Sigmoid colon (tissue), 7 donors: ENCODE results near the gene CLPX. TPM values are rescaled to one million over a fixed set of nuclear protein-coding genes. Genes with fewer than 3 reads are reported as not detected.

Experiments
- DNase-seq: peaks from one replicate; pipeline ENCODE4 v3.0.0-alpha.2; 2019
- H3K27ac ChIP-seq, 4 donors: fragments of 200-600 bp; sonication (generic); one replicate each; pipeline ENCODE4 v1.5.1; 2016 to 2019; ENCODE audit warnings: mild to moderate bottlenecking in 1 of 4
- H3K27me3 ChIP-seq, 3 donors: fragments of 200-600 bp; sonication (generic); one replicate each; pipeline ENCODE4 v1.5.1; 2019; ENCODE audit warnings: mild to moderate bottlenecking in 1 of 3
- H3K36me3 ChIP-seq, 4 donors: fragments of 200-600 bp; sonication (generic); one replicate each; pipeline ENCODE4 v1.5.1; 2016 to 2019
- H3K4me1 ChIP-seq, 4 donors: fragments of 200-600 bp; sonication (generic); one replicate each; pipeline ENCODE4 v1.5.1; 2017 to 2019
- H3K4me3 ChIP-seq, 4 donors: fragments of 200-600 bp; sonication (generic); one replicate each; pipeline ENCODE4 v1.5.1; 2017 to 2019; ENCODE audit warnings: mild to moderate bottlenecking in 2 of 4, moderate library complexity in 1 of 4
- H3K9me3 ChIP-seq, 4 donors: fragments of 200-600 bp in 3 of 4; sonication (generic) in 3 of 4; one replicate each; pipeline versions ENCODE4 v1.5.1 to v1.6.1; 2013 to 2019
- CTCF ChIP-seq, 4 experiments: fragments of 450-650 bp in 3 of 4; fragments of 200-600 bp in 1 of 4; IDR thresholded peaks; one replicate each; pipeline ENCODE4 v1.5.1; 2016 to 2019; ENCODE audit warnings: antibody characterized with exemption in 4 of 4, mild to moderate bottlenecking in 3 of 4, moderate library complexity in 2 of 4
- EP300 ChIP-seq, 4 donors: sonication (generic); formaldehyde crosslinking; IDR thresholded peaks; one replicate each; pipeline ENCODE4 v1.6.1; 2017; ENCODE audit warnings: antibody characterized with exemption in 4 of 4
- POLR2A ChIP-seq, 2 donors: fragments of 450-650 bp; IDR thresholded peaks; one replicate each; pipeline ENCODE4 v1.6.1; 2016; ENCODE audit warnings: antibody characterized with exemption in 2 of 2, mild to moderate bottlenecking in 2 of 2, moderate library complexity in 2 of 2
- POLR2AphosphoS5 ChIP-seq, 4 donors: sonication (generic); formaldehyde crosslinking; IDR thresholded peaks; one replicate each; pipeline ENCODE4 v1.6.1; 2017; ENCODE audit warnings: antibody characterized with exemption in 4 of 4
- WGBS, 2 donors: extraction: QIAGEN DNeasy Blood & Tissue Kit; methylation state at CpG; one replicate each; pipeline ENCODE4 v1.1.7; 2013; 5-methylcytosine and 5-hydroxymethylcytosine counted together
- intact Hi-C: fragments of 100-400 bp; cut with DNase I; formaldehyde crosslinking; loops from one replicate; pipeline ENCODE4 v1.15.1; 2023
- polyA plus RNA-seq, 3 donors: library from polyadenylated mRNA; stranded (reverse); fragments of 200-250 nt; gene quantifications; one replicate each; pipeline ENCODE4 v1.2.3, GENCODE V29; 2013
- total RNA-seq, 4 donors: library from RNA; depleted of rRNA; stranded (reverse); fragments of >200 nt; gene quantifications; one replicate each; pipeline ENCODE4 v1.1.0, GENCODE V29; 2016
- donor health status: healthy with polysubstance abuse.
- donor health status: Bipolar disorder and iron deficiency.
- donor health status: healthy.

The CLPX gene
- total and polyA plus RNA-seq, 7 donors, result 16.4 to 71.4 (median 39.9) TPM

- Histone ChIP-seq H3K27me3 (no peaks in the 10 kb centered on the region), H3K4me1 (peaks cover 0 to 32% (median 24%) of the 10 kb centered on the region in 4 donors), H3K9me3 (no peaks in the 10 kb centered on the region), H3K36me3 (no peaks in the 10 kb centered on the region), H3K4me3 (no peak overlapping the region), H3K27ac (peak overlapping the region; percentile 24 to 59 (median 50))
- intact Hi-C loops, result loop anchor here (5.0 kb wide), 1 partner anchor 45 kb away; no protein-coding TSS in a partner anchor
- no peak for TF ChIP-seq EP300 (IDR thresholded peaks at IDR 0.05)
- no peak for TF ChIP-seq CTCF (IDR thresholded peaks at IDR 0.05)
- no peak for TF ChIP-seq POLR2A (IDR thresholded peaks at IDR 0.05)
- no peak for TF ChIP-seq POLR2AphosphoS5 (IDR thresholded peaks at IDR 0.05)
- WGBS, 2 donors, result 60 to 67% methylated on average over 5 of the region's 5 CpGs
- peak; percentile 36 for DNase-seq
Observed at GRCh38 chr15:65212097-65212496, 27.0 kb upstream of the CLPX start.

GRCh38 chr15:65211482-65211982 is 26.4 kb upstream of the CLPX start:
- 68 to 71% methylated on average over 6 of the region's 6 CpGs for WGBS, 2 donors
- TF ChIP-seq EP300 (IDR thresholded peaks at IDR 0.05) (no peak), POLR2A (IDR thresholded peaks at IDR 0.05) (no peak), POLR2AphosphoS5 (IDR thresholded peaks at IDR 0.05) (no peak), CTCF (IDR thresholded peaks at IDR 0.05) (no peak)
- intact Hi-C loops, result loop anchor here (5.0 kb wide), 1 partner anchor 46 kb away; no protein-coding TSS in a partner anchor
- peak overlapping the region; percentile 30 to 59 (median 50) for H3K27ac ChIP-seq
- H3K36me3 ChIP-seq, result no peaks in the 10 kb centered on the region
- H3K4me1 ChIP-seq, result peaks cover 0 to 38% (median 30%) of the 10 kb centered on the region in 4 donors
- H3K27me3 ChIP-seq, result no peaks in the 10 kb centered on the region
- peak overlapping the region in 1 of 4 donors; percentile 29 for H3K4me3 ChIP-seq
- H3K9me3 ChIP-seq, result no peaks in the 10 kb centered on the region
- DNase-seq, result peak; percentile 85

- Histone ChIP-seq H3K4me1 (peaks cover 0 to 40% (median 32%) of the 10 kb centered on the region in 4 donors), H3K27me3 (no peaks in the 10 kb centered on the region), H3K27ac (peak within 1 kb of the TSS; percentile 30 to 59 (median 50)), H3K9me3 (no peaks in the 10 kb centered on the region), H3K4me3 (peak within 1 kb of the TSS in 3 of 4 donors; percentile 7 to 29 (median 14)), H3K36me3 (no peaks in the 10 kb centered on the region)
- peak; percentile 60 for DNase-seq
- WGBS, 2 donors, result 84 to 90% methylated on average over 8 of the region's 8 CpGs
- TF ChIP-seq POLR2AphosphoS5 (IDR thresholded peaks at IDR 0.05), result peak in 1 of 4 donors; percentile 21
- TF ChIP-seq EP300 (IDR thresholded peaks at IDR 0.05), result no peak
- intact Hi-C loops, result loop anchor here (5.0 kb wide), 1 partner anchor 46 kb away; no protein-coding TSS in a partner anchor
Observed at GRCh38 chr15:65210770-65211481, 25.8 kb upstream of the CLPX start, which contains the start of gene CILP. TSS of gene CILP (minus strand) at chr15:65211473. CDS start at chr15:65209755, 1,718 bp downstream.

- TF ChIP-seq POLR2A (IDR thresholded peaks at IDR 0.05), result no peak
- no peak for TF ChIP-seq POLR2AphosphoS5 (IDR thresholded peaks at IDR 0.05)
- TF ChIP-seq CTCF (IDR thresholded peaks at IDR 0.05), result no peak
- no peak for TF ChIP-seq EP300 (IDR thresholded peaks at IDR 0.05)
- Histone ChIP-seq H3K4me1 (peaks cover 0 to 41% (median 32%) of the 10 kb centered on the region in 4 donors), H3K36me3 (no peaks in the 10 kb centered on the region), H3K9me3 (no peaks in the 10 kb centered on the region), H3K27me3 (no peaks in the 10 kb centered on the region), H3K4me3 (peak overlapping the region in 2 of 4 donors; percentile 14 to 29), H3K27ac (peak overlapping the region; percentile 30 to 59 (median 50))
- DNase-seq, result peak; percentile 69
- 82 to 84% methylated on average over 17 of the region's 17 CpGs for WGBS, 2 donors
- intact Hi-C loops, result loop anchor here (5.0 kb wide), 1 partner anchor 47 kb away; no protein-coding TSS in a partner anchor
Observed at GRCh38 chr15:65209701-65210643, 24.8 kb upstream of the CLPX start.
